ENCODE measurements around the gene ELMOD1. TPM values are rescaled to one million over a fixed set of nuclear protein-coding genes. Genes with fewer than 3 reads are reported as not detected.

Gene ELMOD1
- total and polyA plus RNA-seq, 10 of the 15 experiments (the other 5 are each of a cell fraction or from before 2014, with no cell fraction given) = not detected

DNA sequence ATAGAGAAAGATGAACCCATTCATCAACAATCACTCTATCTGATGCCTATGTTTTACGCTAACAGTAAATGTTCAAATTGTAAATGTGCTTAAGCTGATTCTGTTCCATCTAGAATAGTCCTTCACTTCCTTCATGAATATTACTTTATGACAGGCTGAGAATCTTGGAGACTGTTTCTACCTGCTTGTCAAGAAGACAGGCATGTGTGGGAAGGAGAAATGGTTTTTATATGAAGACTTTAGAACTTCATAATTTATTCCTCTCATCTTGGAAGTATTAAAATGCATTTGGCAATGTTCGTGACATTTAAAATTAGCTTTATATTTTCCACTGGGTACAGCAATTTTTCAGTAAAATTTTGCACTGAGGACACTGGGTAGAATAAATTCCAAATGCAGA is 41.0 kb downstream of the ELMOD1 start:
- in situ Hi-C loops (cut with MboI) = no loop called here
- Histone ChIP-seq H3K27ac (ENCODE audit: control insufficient read depth, insufficient read depth) (no peak overlapping the region), H3K27me3 (replicated peaks in 1 of 2; ENCODE audit: control insufficient read depth in 2 of 2, insufficient read depth in 2 of 2, low read length in 1 of 2) (no peaks in the 10 kb centered on the region; a peak in 1 of 4 replicates), H3K9ac (ENCODE audit: control insufficient read depth, insufficient read depth, low read length) (no peak overlapping the region), H3K4me3 (no peak overlapping the region), H3K36me3 (ENCODE audit: control insufficient read depth in 2 of 2, insufficient read depth in 2 of 2, low read length in 1 of 2) (no peaks in the 10 kb centered on the region), H3K4me2 (ENCODE audit: control insufficient read depth, insufficient read depth) (no peak overlapping the region), H3K79me2 (ENCODE audit: control insufficient read depth, insufficient read depth, low read length) (no peaks in the 10 kb centered on the region), H3K9me3 (replicated peaks; ENCODE audit: control insufficient read depth, insufficient read depth, low read length) (no peaks in the 10 kb centered on the region), H3K4me1 (ENCODE audit: control insufficient read depth, insufficient read depth, low read length) (no peaks in the 10 kb centered on the region), H4K20me1 (ENCODE audit: control insufficient read depth, insufficient read depth) (no peaks in the 10 kb centered on the region), H2AFZ (ENCODE audit: control insufficient read depth, low read depth, low read length) (no peak overlapping the region)
- TF ChIP-seq, protein P1, sequence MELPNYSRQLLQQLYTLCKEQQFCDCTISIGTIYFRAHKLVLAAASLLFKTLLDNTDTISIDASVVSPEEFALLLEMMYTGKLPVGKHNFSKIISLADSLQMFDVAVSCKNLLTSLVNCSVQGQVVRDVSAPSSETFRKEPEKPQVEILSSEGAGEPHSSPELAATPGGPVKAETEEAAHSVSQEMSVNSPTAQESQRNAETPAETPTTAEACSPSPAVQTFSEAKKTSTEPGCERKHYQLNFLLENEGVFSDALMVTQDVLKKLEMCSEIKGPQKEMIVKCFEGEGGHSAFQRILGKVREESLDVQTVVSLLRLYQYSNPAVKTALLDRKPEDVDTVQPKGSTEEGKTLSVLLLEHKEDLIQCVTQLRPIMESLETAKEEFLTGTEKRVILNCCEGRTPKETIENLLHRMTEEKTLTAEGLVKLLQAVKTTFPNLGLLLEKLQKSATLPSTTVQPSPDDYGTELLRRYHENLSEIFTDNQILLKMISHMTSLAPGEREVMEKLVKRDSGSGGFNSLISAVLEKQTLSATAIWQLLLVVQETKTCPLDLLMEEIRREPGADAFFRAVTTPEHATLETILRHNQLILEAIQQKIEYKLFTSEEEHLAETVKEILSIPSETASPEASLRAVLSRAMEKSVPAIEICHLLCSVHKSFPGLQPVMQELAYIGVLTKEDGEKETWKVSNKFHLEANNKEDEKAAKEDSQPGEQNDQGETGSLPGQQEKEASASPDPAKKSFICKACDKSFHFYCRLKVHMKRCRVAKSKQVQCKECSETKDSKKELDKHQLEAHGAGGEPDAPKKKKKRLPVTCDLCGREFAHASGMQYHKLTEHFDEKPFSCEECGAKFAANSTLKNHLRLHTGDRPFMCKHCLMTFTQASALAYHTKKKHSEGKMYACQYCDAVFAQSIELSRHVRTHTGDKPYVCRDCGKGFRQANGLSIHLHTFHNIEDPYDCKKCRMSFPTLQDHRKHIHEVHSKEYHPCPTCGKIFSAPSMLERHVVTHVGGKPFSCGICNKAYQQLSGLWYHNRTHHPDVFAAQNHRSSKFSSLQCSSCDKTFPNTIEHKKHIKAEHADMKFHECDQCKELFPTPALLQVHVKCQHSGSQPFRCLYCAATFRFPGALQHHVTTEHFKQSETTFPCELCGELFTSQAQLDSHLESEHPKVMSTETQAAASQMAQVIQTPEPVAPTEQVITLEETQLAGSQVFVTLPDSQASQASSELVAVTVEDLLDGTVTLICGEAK (IDR thresholded peaks at IDR 0.05; ENCODE audit: borderline replicate concordance) = no peak
- TF ChIP-seq KLF5 (IDR thresholded peaks at IDR 0.05; ENCODE audit: partially characterized antibody) = no peak
- TF ChIP-seq TARDBP (IDR thresholded peaks at IDR 0.05; ENCODE audit: borderline replicate concordance) = no peak
- TF ChIP-seq SPI1 (IDR thresholded peaks at IDR 0.05; ENCODE audit: borderline replicate concordance, insufficient read depth, low read depth, low read length) = no peak
- TF ChIP-seq NR2C1 (IDR thresholded peaks at IDR 0.05) = no peak
- TF ChIP-seq MEF2A (IDR thresholded peaks at IDR 0.05; ENCODE audit: insufficient read depth, low read depth, low read length) = no peak
- no peak for TF ChIP-seq RFX5 (IDR thresholded peaks at IDR 0.05; ENCODE audit: low read depth, low read length)
- TF ChIP-seq NBN (IDR thresholded peaks at IDR 0.05) = no peak
- TF ChIP-seq, protein P2, sequence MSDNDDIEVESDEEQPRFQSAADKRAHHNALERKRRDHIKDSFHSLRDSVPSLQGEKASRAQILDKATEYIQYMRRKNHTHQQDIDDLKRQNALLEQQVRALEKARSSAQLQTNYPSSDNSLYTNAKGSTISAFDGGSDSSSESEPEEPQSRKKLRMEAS (IDR thresholded peaks at IDR 0.05; ENCODE audit: low read depth, low read length) = no peak
- TF ChIP-seq NR2F1 (conservative IDR thresholded peaks at IDR 0.05) = no peak
- no peak for TF ChIP-seq GABPA (IDR thresholded peaks at IDR 0.05; ENCODE audit: low read depth)
- no peak for TF ChIP-seq EP300 (IDR thresholded peaks at IDR 0.05; ENCODE audit: borderline replicate concordance in 1 of 2, control insufficient read depth in 1 of 2, low read depth in 2 of 2, low read length in 2 of 2)
- TF ChIP-seq, protein P3, sequence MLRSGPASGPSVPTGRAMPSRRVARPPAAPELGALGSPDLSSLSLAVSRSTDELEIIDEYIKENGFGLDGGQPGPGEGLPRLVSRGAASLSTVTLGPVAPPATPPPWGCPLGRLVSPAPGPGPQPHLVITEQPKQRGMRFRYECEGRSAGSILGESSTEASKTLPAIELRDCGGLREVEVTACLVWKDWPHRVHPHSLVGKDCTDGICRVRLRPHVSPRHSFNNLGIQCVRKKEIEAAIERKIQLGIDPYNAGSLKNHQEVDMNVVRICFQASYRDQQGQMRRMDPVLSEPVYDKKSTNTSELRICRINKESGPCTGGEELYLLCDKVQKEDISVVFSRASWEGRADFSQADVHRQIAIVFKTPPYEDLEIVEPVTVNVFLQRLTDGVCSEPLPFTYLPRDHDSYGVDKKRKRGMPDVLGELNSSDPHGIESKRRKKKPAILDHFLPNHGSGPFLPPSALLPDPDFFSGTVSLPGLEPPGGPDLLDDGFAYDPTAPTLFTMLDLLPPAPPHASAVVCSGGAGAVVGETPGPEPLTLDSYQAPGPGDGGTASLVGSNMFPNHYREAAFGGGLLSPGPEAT (IDR thresholded peaks at IDR 0.05; ENCODE audit: low read depth) = no peak
- no peak for TF ChIP-seq ZNF384 (IDR thresholded peaks at IDR 0.05; ENCODE audit: borderline replicate concordance, low read depth, low read length)
- no peak for TF ChIP-seq NFYA (IDR thresholded peaks at IDR 0.05; ENCODE audit: borderline replicate concordance, low read depth, low read length)
- TF ChIP-seq ASH2L (IDR thresholded peaks at IDR 0.05; ENCODE audit: borderline replicate concordance, low read depth) = no peak
- DNase-seq (ENCODE audit: low read depth, low spot score) (no peak), FAIRE-seq (no peak), ATAC-seq (no peak)
- ChIA-PET SMC1A (ENCODE audit: uncharacterized antibody, unreplicated experiment) (interaction anchor here (1.1 to 2.3 kb wide), 3 partner anchors 25 to 69 kb away, joined by 3 to 10 read pairs (median 6); no protein-coding TSS in a partner anchor), RAD21 (ENCODE audit: unreplicated experiment) (interaction anchor here (1.0 to 1.3 kb wide), 2 partner anchors 51 to 57 kb away, joined by 3 to 4 read pairs; no protein-coding TSS in a partner anchor), POLR2A (no interaction called here), CTCF (interaction anchor here (0.6 to 2.9 kb wide), 4 partner anchors 39 to 1584 kb away, joined by 3 to 8 read pairs (median 4); no protein-coding TSS in a partner anchor)
- intact Hi-C loops (cut with micrococcal nuclease; ENCODE audit: unreplicated experiment) = no loop called here
- BruUV-seq (replicated peaks) = no TSS peak
- 45% methylated on average over 2 of the region's 2 CpGs for WGBS (ENCODE audit: insufficient coverage, insufficient replicate concordance, low lambda C conversion rate, missing lambda C conversion rate)

Measured in GM12878 (cell line).